Stomach (tissue), 4 donors: ENCODE results near the gene STXBP3.
"Not testable (repeated sequence)": the region's sequence is repeated elsewhere in the genome, so short reads cannot be mapped to it uniquely, and the experiment has no call there.

ENCODE experiments used
- POLR2AphosphoS5 ChIP-seq, 3 donors: sonication (generic); formaldehyde crosslinking; IDR thresholded peaks; one replicate each; pipeline ENCODE4 v1.6.1; 2016; ENCODE audit warnings: antibody characterized with exemption in 3 of 3
- TF ChIP-seq, protein P1 (sequence below), 7 experiments: fragments of 450-650 bp in 4 of 7; fragments of 200-600 bp in 3 of 7; sonication (generic) in 3 of 7; IDR thresholded peaks; one replicate each; pipeline ENCODE4 v1.5.1; 2016 to 2019; ENCODE audit warnings: antibody characterized with exemption in 7 of 7, control low read depth in 2 of 7, mild to moderate bottlenecking in 1 of 7

DNA sequence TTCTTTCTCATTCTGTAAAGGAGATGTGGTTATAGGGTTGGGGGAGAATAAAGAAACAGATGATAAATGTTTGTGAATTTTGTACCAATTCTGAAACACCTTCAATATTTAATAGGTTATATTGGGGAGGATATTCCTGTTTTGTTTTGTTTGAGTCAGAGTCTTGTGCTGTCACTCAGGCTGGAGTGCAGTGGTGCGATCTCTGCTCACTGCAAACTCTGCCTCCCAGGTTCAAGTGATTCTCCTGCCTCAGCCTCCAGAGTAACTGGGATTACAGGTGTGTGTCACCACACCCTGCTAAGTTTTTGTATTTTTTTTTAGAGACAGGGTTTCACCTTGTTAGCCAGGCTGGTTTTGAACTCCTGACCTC, 35.1 kb downstream of the STXBP3 start:
- TF ChIP-seq, protein P1, sequence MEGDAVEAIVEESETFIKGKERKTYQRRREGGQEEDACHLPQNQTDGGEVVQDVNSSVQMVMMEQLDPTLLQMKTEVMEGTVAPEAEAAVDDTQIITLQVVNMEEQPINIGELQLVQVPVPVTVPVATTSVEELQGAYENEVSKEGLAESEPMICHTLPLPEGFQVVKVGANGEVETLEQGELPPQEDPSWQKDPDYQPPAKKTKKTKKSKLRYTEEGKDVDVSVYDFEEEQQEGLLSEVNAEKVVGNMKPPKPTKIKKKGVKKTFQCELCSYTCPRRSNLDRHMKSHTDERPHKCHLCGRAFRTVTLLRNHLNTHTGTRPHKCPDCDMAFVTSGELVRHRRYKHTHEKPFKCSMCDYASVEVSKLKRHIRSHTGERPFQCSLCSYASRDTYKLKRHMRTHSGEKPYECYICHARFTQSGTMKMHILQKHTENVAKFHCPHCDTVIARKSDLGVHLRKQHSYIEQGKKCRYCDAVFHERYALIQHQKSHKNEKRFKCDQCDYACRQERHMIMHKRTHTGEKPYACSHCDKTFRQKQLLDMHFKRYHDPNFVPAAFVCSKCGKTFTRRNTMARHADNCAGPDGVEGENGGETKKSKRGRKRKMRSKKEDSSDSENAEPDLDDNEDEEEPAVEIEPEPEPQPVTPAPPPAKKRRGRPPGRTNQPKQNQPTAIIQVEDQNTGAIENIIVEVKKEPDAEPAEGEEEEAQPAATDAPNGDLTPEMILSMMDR (IDR thresholded peaks at IDR 0.05) = not testable (repeated sequence)
- TF ChIP-seq POLR2AphosphoS5 (IDR thresholded peaks at IDR 0.05) = not testable (repeated sequence)
